DND-41 (cell line): Measurements from ENCODE around the gene MYB.

Experiments
- ATAC-seq: fragments of 200-7000 bp; cut with Tn5 transposase; 3 replicates; pipeline ENCODE4 v1.9.1; 2021; ENCODE audit warnings: low read depth; ENCODE audit not compliant: insufficient read depth
- DNase-seq: peaks from one replicate; pipeline ENCODE4 v3.0.0-alpha.2; 2020
- H2AFZ ChIP-seq: 2 replicates; pipeline ENCODE4 v1.6.0; 2012; ENCODE audit warnings: low read depth, low read length
- H3K27ac ChIP-seq: 2 replicates; pipeline ENCODE4 v1.5.1; 2012; ENCODE audit warnings: low read length, inconsistent platforms
- H3K27me3 ChIP-seq: fragments of 200-600 bp; sonication (generic); 2 replicates; pipeline ENCODE4 v1.6.0; 2012; ENCODE audit warnings: low read length, mild to moderate bottlenecking, inconsistent platforms; ENCODE audit not compliant: insufficient read depth, poor library complexity
- H3K36me3 ChIP-seq: 2 replicates; pipeline ENCODE4 v1.5.1; 2012; ENCODE audit warnings: low read length, inconsistent platforms; ENCODE audit not compliant: insufficient read depth
- H3K4me1 ChIP-seq: 2 replicates; pipeline ENCODE4 v1.5.1; 2012; ENCODE audit warnings: mild to moderate bottlenecking, low read length; ENCODE audit not compliant: insufficient read depth
- H3K4me2 ChIP-seq: 2 replicates; pipeline ENCODE4 v1.6.0; 2012; ENCODE audit warnings: mild to moderate bottlenecking, moderate library complexity, low read length, inconsistent platforms; ENCODE audit not compliant: insufficient read depth
- H3K4me3 ChIP-seq, 2 experiments: fragments of 200-600 bp in 1 of 2; shearing (Covaris generic) in 1 of 2; 2 replicates each; pipeline ENCODE4 v1.5.1; 2012 to 2016; ENCODE audit warnings: inconsistent platforms in 2 of 2, low read length in 2 of 2, mild to moderate bottlenecking in 2 of 2, low read depth in 1 of 2, moderate library complexity in 1 of 2
- H3K79me2 ChIP-seq: 2 replicates; pipeline ENCODE4 v1.6.0; 2012; ENCODE audit warnings: low read length, inconsistent platforms; ENCODE audit not compliant: insufficient read depth
- H3K9ac ChIP-seq: 2 replicates; pipeline ENCODE4 v1.6.0; 2012; ENCODE audit warnings: low read depth, mild to moderate bottlenecking, inconsistent platforms, low read length, moderate library complexity
- H3K9me3 ChIP-seq: 2 replicates; pipeline ENCODE4 v1.5.1; 2012; ENCODE audit warnings: low read length, moderate library complexity, mild to moderate bottlenecking, inconsistent platforms; ENCODE audit not compliant: insufficient read depth, severe bottlenecking
- H4K20me1 ChIP-seq: 2 replicates; pipeline ENCODE4 v1.6.0; 2012; ENCODE audit warnings: low read length; ENCODE audit not compliant: insufficient read depth
- CTCF ChIP-seq: IDR thresholded peaks from 2 replicates; pipeline ENCODE4 v1.5.1; 2012; ENCODE audit warnings: borderline replicate concordance, low read length, moderate library complexity, mild to moderate bottlenecking; ENCODE audit not compliant: poor library complexity, severe bottlenecking; ENCODE audit errors: extremely low read depth
- EZH2 ChIP-seq: IDR thresholded peaks from 3 replicates; pipeline ENCODE4 v1.6.1; 2012; ENCODE audit warnings: borderline replicate concordance, low read depth, mild to moderate bottlenecking, moderate library complexity, low read length, inconsistent platforms; ENCODE audit not compliant: severe bottlenecking

MYB gene

DNA sequence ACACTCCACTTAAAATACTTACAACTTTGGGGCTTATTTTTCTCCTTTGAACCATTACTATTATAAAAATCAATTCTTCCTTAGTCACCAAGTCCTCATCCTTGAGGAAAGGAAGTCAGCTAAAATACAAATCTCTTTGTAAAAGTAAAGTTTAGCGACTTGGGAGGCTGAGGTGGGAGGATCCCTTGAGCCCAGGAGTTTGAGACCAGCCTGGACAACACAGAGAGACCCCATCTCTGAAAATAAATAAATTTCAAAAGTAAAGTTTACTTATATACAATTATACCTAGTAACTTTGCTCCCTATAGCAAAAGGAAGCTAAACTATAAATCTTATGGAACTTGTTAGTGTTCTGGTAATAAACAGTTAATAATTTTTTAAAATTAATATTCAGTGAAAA is 40.4 kb downstream of the MYB start:
- DNase-seq (no peak), ATAC-seq (no peak)
- H2AFZ ChIP-seq: no peak overlapping the region
- H3K27ac ChIP-seq: no peak overlapping the region
- H4K20me1 ChIP-seq: no peaks in the 10 kb centered on the region
- H3K79me2 ChIP-seq: peaks cover 4% of the 10 kb centered on the region; the same call in 1 of the 2 replicates
- no peak overlapping the region for H3K4me3 ChIP-seq
- H3K27me3 ChIP-seq: no peaks in the 10 kb centered on the region
- no peak for TF ChIP-seq CTCF
- no peak for TF ChIP-seq EZH2
- H3K4me2 ChIP-seq: no peak overlapping the region
- no peaks in the 10 kb centered on the region for H3K9me3 ChIP-seq
- no peaks in the 10 kb centered on the region for H3K4me1 ChIP-seq
- H3K36me3 ChIP-seq: peaks cover 55% of the 10 kb centered on the region
- H3K9ac ChIP-seq: no peak overlapping the region

DNA sequence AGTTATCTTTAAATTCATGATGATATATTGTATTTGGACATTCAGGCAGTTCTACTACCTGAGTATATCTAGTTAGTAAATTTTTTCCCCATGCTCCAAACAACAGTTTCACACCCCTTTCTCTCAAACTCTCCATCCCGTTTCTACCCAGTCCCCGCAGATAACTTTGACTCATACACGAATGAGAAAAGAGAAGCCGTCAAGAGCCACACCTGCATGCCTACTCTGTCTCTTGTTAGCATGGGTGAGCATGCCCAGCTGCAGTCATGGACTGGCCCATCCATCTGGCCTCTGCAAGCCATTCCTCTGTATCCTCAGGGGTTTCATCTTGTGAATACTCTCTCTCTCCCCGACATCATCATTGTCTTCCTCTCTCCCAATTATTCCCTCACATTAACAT is 41.5 kb downstream of the MYB start:
- H3K27me3 ChIP-seq: no peaks in the 10 kb centered on the region
- H3K4me1 ChIP-seq: no peaks in the 10 kb centered on the region
- no peak overlapping the region for H3K9ac ChIP-seq
- peak overlapping the region; percentile 49 for H3K27ac ChIP-seq
- H3K9me3 ChIP-seq: no peaks in the 10 kb centered on the region
- H3K36me3 ChIP-seq: peaks cover 44% of the 10 kb centered on the region
- no peak for TF ChIP-seq CTCF
- no peak for TF ChIP-seq EZH2
- no peak overlapping the region for H2AFZ ChIP-seq
- ATAC-seq (peak; percentile 23; the same call in 2 of the 3 replicates), DNase-seq (no peak)
- H4K20me1 ChIP-seq: no peaks in the 10 kb centered on the region
- H3K4me3 ChIP-seq: no peak overlapping the region
- peaks cover 3% of the 10 kb centered on the region; the same call in 1 of the 2 replicates for H3K79me2 ChIP-seq
- H3K4me2 ChIP-seq: no peak overlapping the region

DNA sequence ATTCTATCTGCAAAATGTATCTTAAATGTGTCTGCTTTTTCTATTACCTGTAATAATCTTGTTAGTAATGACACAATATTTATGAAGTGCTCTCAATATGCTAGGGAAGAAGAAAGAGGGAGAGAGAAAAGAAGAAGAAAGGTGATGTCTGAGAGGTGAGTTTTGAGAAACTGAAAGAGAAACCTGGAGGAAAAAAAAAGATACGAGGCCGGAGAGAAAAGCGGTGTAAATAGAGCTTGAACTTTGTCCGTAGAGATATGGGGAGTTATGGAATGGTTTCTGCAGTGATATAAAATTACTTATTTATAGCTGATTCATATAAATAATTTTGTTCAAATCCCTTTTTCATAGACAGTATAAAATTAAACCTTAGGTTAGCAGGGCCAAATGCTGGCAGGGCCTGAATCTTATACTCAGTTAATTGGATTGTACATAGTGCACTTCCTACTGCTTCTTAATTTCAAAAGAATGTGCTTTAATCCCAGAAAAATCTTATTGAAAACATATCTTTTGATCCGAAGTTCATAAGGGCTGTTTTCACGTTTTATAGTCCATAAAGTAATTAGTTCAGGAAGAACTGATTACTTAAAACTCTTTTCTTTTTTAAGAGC is 43.0 kb downstream of the MYB start:
- Histone ChIP-seq H3K4me2 (no peak overlapping the region), H3K9ac (no peak overlapping the region)

More for the DNA sequence above, 43.0 kb downstream of the MYB start:
- DNase-seq (no peak), ATAC-seq (no peak)
- H3K79me2 ChIP-seq: no peaks in the 10 kb centered on the region
- H3K27me3 ChIP-seq: no peaks in the 10 kb centered on the region
- H3K36me3 ChIP-seq: peaks cover 29% of the 10 kb centered on the region
- no peak overlapping the region for H2AFZ ChIP-seq
- no peaks in the 10 kb centered on the region for H4K20me1 ChIP-seq
- H3K4me1 ChIP-seq: no peaks in the 10 kb centered on the region
- peak overlapping the region; percentile 18; the same call in 1 of the 2 replicates for H3K27ac ChIP-seq
- no peaks in the 10 kb centered on the region for H3K9me3 ChIP-seq
- TF ChIP-seq CTCF: no peak
- no peak for TF ChIP-seq EZH2
- no peak overlapping the region for H3K4me3 ChIP-seq
